NCI-H82 (cell line): ENCODE results near the gene ATP13A2.

ENCODE experiments used
- DNase-seq: peaks from one replicate; lab custom pipeline; 2025; lab: John Stamatoyannopoulos, UW

Gene ATP13A2

GRCh38 chr1:17001760-17002523 lies 9.8 kb downstream of the ATP13A2 start:
- DNase-seq = no peak

- DNase-seq = no peak
These were observed 11.9 kb downstream of the ATP13A2 start for GRCh38 chr1:16999863-17000262.

GRCh38 chr1:16998589-16998988 lies 13.1 kb downstream of the ATP13A2 start:
- no peak for DNase-seq

GRCh38 chr1:16996845-16997244 lies 14.9 kb downstream of the ATP13A2 start:
- no peak for DNase-seq

- no peak for DNase-seq
These were observed 18.1 kb downstream of the ATP13A2 start for GRCh38 chr1:16993521-16994038.

GRCh38 chr1:16992675-16993074 lies 19.1 kb downstream of the ATP13A2 start:
- DNase-seq = no peak

GRCh38 chr1:16992102-16992501 lies 19.6 kb downstream of the ATP13A2 start:
- no peak for DNase-seq

GRCh38 chr1:16991571-16991970 lies 20.2 kb downstream of the ATP13A2 start:
- no peak for DNase-seq

- DNase-seq = no peak
These were observed 21.9 kb downstream of the ATP13A2 start for GRCh38 chr1:16989676-16990391.

GRCh38 chr1:16988210-16988609 lies 23.5 kb downstream of the ATP13A2 start:
- no peak for DNase-seq

- DNase-seq = peak; percentile 44
These were observed 24.8 kb downstream of the ATP13A2 start for GRCh38 chr1:16986962-16987361.

- DNase-seq = no peak
These were observed 25.2 kb downstream of the ATP13A2 start for GRCh38 chr1:16986560-16986959.

GRCh38 chr1:16986113-16986512 lies 25.6 kb downstream of the ATP13A2 start:
- no peak for DNase-seq

GRCh38 chr1:16984717-16985116 lies 27.0 kb downstream of the ATP13A2 start:
- no peak for DNase-seq

- DNase-seq = no peak
These were observed 28.1 kb downstream of the ATP13A2 start for GRCh38 chr1:16983649-16984048.

GRCh38 chr1:16982902-16983301 lies 28.8 kb downstream of the ATP13A2 start:
- no peak for DNase-seq

- DNase-seq = no peak
These were observed 30.4 kb downstream of the ATP13A2 start for GRCh38 chr1:16981269-16981849.

GRCh38 chr1:16980473-16981268 lies 31.1 kb downstream of the ATP13A2 start, which contains the start of gene MFAP2:
Gene MFAP2, minus strand, starts transcription at chr1:16980620. Its CDS starts 2,347 bp downstream, at chr1:16978273.
- DNase-seq = no peak

- DNase-seq = no peak
These were observed 32.0 kb downstream of the ATP13A2 start for GRCh38 chr1:16979475-16980327.

- no peak for DNase-seq
These were observed 32.9 kb downstream of the ATP13A2 start for GRCh38 chr1:16978567-16979474.
